Endothelial cell (in vitro differentiated cells): ENCODE measurements around the gene ADAM33. TPM values are rescaled to one million over a fixed set of nuclear protein-coding genes. Genes with fewer than 3 reads are reported as not detected.

Experiments
- DNase-seq: peaks from one replicate; pipeline ENCODE4 v3.0.0; 2021; ENCODE audit warnings: low spot score
- H3K27ac Mint-ChIP-seq: one replicate; pipeline ENCODE4 v1.8.0; 2021; ENCODE audit warnings: mixed read lengths, inconsistent platforms; ENCODE audit not compliant: unreplicated experiment
- H3K27me3 Mint-ChIP-seq: one replicate; pipeline ENCODE4 v1.8.0; 2021; ENCODE audit warnings: mild to moderate bottlenecking, moderate library complexity, mixed read lengths, inconsistent platforms; ENCODE audit not compliant: unreplicated experiment
- H3K36me3 Mint-ChIP-seq: one replicate; pipeline ENCODE4 v1.8.0; 2021; ENCODE audit warnings: mild to moderate bottlenecking, low read depth, mixed read lengths, inconsistent platforms; ENCODE audit not compliant: unreplicated experiment
- H3K4me1 Mint-ChIP-seq: one replicate; pipeline ENCODE4 v1.8.0; 2021; ENCODE audit warnings: mild to moderate bottlenecking, mixed read lengths, inconsistent platforms; ENCODE audit not compliant: unreplicated experiment
- H3K4me3 Mint-ChIP-seq: one replicate; pipeline ENCODE4 v1.8.0; 2021; ENCODE audit warnings: mild to moderate bottlenecking, mixed read lengths, inconsistent platforms; ENCODE audit not compliant: unreplicated experiment
- H3K9me3 Mint-ChIP-seq: one replicate; pipeline ENCODE4 v1.8.0; 2021; ENCODE audit warnings: mixed read lengths, inconsistent platforms; ENCODE audit not compliant: unreplicated experiment
- CTCF ChIP-seq: fragments of 200-600 bp; sonication (generic); IDR thresholded peaks from one replicate; pipeline ENCODE4 v1.5.0; 2021; ENCODE audit warnings: antibody characterized with exemption; ENCODE audit not compliant: unreplicated experiment
- total RNA-seq: library from RNA; stranded (reverse); fragmentation: NEBNext Ultra II Directional; extraction: Animal tissue kit (Norgen Biotek cat#: 25700); gene quantifications from one replicate; pipeline ENCODE4 v1.2.1, GENCODE V29; 2021; ENCODE audit not compliant: unreplicated experiment

ADAM33 gene
- total RNA-seq, 1 donor from 2014 or later = 0.23 TPM

- Mint-ChIP-seq H3K4me3 (no peak overlapping the region), H3K27me3 (peaks cover 3% of the 10 kb centered on the region), H3K9me3 (no peaks in the 10 kb centered on the region), H3K27ac (no peak overlapping the region), H3K36me3 (no peaks in the 10 kb centered on the region), H3K4me1 (no peaks in the 10 kb centered on the region)
- no peak for DNase-seq
- no peak for TF ChIP-seq CTCF
Measured at GRCh38 chr20:3692706-3693294, 11.0 kb upstream of the ADAM33 start.

GRCh38 chr20:3691897-3692296, 10.1 kb upstream of the ADAM33 start:
- H3K4me3 Mint-ChIP-seq = no peak overlapping the region
- H3K27ac Mint-ChIP-seq = no peak overlapping the region

GRCh38 chr20:3691306-3691705, 9.5 kb upstream of the ADAM33 start:
- Mint-ChIP-seq H3K36me3 (no peaks in the 10 kb centered on the region), H3K27ac (no peak overlapping the region), H3K27me3 (peaks cover 3% of the 10 kb centered on the region), H3K4me1 (no peaks in the 10 kb centered on the region), H3K4me3 (peak overlapping the region; percentile 70), H3K9me3 (no peaks in the 10 kb centered on the region)
- TF ChIP-seq CTCF = no peak
- no peak for DNase-seq

More at GRCh38 chr20:3691897-3692296, 10.1 kb upstream of the ADAM33 start:
- no peak for TF ChIP-seq CTCF
- Mint-ChIP-seq H3K9me3 (no peaks in the 10 kb centered on the region), H3K36me3 (no peaks in the 10 kb centered on the region), H3K27me3 (peaks cover 3% of the 10 kb centered on the region), H3K4me1 (no peaks in the 10 kb centered on the region)
- DNase-seq = no peak

- H3K36me3 Mint-ChIP-seq = no peaks in the 10 kb centered on the region
Measured at GRCh38 chr20:3690413-3690812, 8.6 kb upstream of the ADAM33 start.

More at GRCh38 chr20:3690413-3690812, 8.6 kb upstream of the ADAM33 start:
- H3K27ac Mint-ChIP-seq = no peak overlapping the region
- TF ChIP-seq CTCF = no peak
- no peaks in the 10 kb centered on the region for H3K9me3 Mint-ChIP-seq
- DNase-seq = no peak
- no peaks in the 10 kb centered on the region for H3K4me1 Mint-ChIP-seq
- peaks cover 3% of the 10 kb centered on the region for H3K27me3 Mint-ChIP-seq
- no peak overlapping the region for H3K4me3 Mint-ChIP-seq
